Left forelimb (tissue), 1 donor: Measurements from ENCODE around the gene ABHD14A.
"Not testable (repeated sequence)": the region's sequence is repeated elsewhere in the genome, so short reads cannot be mapped to it uniquely, and the experiment has no call there.

Experiments
- DNase-seq: peaks from one replicate; pipeline ENCODE4 v3.0.0-alpha.2; 2018; ENCODE audit warnings: low spot score

Gene ABHD14A

GRCh38 chr3:51974277-51974962 lies 444 bp upstream of the ABHD14A start:
- DNase-seq, result no peak

DNA sequence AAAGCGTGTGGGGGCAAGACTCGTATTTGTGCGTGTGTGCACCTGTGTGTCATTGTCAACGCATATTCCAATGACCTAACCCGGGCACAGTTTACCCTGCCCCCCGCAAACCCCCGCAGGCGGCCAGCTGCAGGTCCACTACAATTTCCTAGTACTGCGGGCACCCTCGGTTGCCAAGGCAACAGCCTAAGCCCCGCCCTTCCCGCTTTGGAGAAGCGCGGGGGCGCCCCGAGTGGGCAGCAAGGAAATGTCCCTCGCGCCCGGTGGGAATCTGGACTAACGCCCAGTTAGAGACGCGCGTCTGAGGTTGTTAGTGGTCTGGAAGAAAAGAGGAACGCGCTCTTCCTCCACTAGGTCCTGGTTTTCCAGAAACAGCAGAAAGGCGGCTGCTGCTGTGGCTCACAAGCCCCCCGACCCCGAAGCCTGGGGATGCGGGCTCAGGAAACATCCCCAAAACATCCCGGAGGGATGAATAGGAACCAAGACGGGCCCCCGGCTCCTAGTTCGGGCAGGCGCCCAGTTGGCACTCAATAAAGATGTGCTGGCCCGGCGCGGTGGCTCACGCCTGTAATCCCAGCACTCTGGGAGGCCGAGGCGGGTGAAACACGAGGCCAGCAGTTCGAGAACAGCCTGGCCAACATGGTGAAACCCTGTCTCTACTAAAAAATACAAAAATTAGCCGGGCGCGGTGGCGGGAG lies 1.1 kb downstream of the ABHD14A start:
- DNase-seq, result peak; percentile 81

- no peak for DNase-seq
Observed at GRCh38 chr3:51977446-51978142, 2.7 kb downstream of the ABHD14A start.

DNA sequence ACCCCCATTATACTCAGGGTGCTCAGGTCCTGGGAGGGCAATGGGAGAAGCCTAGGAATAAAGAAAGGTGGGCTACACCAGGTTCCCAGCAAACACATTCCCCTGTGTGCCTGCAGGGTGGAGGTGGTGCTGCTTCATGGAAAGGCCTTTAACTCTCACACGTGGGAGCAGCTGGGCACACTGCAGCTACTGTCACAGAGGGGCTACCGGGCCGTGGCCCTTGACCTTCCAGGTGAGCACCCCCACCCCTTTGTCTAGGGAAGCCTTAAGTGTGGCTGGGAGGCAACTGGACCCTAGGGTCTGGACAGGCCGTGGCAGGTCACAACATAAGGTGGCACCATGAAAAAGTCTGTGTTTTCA lies 3.3 kb downstream of the ABHD14A start:
- no peak for DNase-seq

DNA sequence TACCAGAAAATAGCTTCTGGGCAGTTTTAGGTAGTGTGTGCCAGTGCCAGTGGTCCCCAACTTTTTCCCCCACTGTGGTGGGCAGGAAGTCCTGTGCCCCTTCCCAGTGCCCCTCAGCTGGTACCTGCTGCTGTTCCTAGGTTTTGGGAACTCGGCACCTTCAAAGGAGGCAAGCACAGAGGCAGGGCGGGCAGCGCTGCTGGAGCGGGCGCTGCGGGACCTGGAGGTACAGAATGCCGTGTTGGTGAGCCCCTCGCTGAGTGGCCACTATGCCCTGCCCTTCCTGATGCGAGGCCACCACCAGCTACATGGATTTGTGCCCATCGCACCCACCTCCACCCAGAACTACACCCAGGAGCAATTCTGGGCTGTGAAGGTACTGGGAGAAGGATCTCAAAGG lies 5.4 kb downstream of the ABHD14A start:
- no peak for DNase-seq

GRCh38 chr3:51982352-51982837 lies 7.5 kb downstream of the ABHD14A start:
- no peak for DNase-seq

DNA sequence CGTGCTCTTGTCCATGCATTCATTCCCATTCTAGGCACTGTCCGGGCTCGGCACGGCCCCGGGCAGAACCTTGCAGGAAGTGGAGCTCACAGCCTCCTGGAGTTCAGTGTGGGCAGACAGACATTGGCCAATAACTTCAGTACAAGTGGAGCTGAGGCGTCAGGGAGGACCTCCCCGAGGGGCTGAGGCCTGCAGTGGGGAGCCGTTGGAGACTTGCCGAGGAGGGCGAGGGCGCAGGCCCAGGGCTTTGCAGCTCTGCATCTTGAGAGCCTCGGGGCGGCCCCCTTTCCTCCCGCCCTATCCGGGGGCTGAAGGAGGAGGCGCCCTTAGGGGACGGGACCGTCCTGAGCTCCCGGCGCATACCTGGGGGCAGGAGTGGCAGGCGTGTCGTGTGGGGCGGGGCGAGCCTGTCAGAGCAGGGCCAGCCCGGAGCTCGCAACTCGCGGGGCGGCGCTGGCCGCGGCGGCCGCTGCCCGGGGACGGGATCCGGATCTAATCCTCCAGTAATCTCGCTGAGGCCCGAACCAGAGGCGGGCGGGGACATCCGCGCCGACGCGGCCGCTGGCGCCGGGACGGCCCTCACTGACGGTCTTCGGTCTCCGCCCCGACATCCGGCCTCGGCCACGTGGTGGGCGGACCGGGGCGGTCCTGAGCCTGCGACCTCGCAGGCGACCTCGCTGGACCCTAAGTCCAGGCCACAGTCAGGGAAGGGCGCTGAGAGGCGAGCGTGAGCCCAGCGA lies 8.1 kb downstream of the ABHD14A start, which contains the start of gene ACY1:
TSS of gene ACY1 (plus strand) at position 698 of the 740 bp plus-strand sequence. CDS start 530 bp downstream, outside the sequence.
- peak; percentile 92 for DNase-seq

- DNase-seq, result no peak
Observed at GRCh38 chr3:51983578-51984268, 8.9 kb downstream of the ABHD14A start.

- DNase-seq, result no peak
Observed at GRCh38 chr3:51984269-51984647, 9.4 kb downstream of the ABHD14A start.

GRCh38 chr3:51985063-51985462 lies 10.2 kb downstream of the ABHD14A start:
- no peak for DNase-seq

- no peak for DNase-seq
Observed at GRCh38 chr3:51986010-51986947, 11.4 kb downstream of the ABHD14A start.

DNA sequence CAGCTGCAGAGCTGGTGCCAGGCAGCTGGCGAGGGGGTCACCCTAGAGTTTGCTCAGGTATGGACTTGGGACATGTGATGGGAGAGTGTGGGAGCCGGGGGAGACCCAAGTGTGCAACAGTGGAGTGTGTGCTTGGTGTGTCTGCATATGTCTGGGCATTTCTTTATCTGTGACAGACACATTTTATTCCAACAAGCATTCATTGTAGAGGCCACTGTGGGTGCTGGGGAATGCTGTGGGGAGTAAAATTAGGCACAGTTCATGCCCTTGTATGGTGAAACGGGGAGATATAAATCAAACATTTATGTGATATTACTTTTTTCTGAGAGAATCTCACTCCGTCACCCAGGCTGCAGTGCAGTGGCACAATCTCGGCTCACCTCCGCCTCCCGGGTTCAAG lies 12.7 kb downstream of the ABHD14A start:
- no peak for DNase-seq

DNA sequence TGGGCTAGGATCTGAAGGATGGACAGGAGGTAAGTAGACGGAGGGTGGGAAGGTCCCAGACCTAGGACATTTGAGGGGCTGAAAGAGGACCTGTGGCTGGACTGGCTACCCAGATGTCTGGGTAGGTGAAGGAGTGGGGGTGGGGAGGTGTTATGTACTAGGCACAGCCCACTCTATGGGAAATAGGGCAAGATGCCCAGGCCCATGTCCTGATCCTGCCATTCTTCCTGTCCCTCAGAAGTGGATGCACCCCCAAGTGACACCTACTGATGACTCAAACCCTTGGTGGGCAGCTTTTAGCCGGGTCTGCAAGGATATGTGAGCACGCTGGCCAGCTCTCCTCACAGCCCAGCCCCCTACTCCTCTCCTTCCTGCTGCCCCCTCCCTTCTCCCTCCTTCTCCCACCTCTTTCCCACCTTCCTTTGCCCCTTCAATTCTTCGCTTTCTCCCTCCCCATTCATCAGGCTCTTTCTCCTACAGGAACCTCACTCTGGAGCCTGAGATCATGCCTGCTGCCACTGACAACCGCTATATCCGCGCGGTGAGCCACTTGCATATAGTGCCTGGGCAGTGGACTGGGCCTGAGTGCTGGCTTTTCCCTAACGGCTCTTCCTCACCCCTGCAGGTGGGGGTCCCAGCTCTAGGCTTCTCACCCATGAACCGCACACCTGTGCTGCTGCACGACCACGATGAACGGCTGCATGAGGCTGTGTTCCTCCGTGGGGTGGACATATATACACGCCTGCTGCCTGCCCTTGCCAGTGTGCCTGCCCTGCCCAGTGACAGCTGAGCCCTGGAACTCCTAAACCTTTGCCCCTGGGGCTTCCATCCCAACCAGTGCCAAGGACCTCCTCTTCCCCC lies 13.7 kb downstream of the ABHD14A start:
- no peak for DNase-seq

DNA sequence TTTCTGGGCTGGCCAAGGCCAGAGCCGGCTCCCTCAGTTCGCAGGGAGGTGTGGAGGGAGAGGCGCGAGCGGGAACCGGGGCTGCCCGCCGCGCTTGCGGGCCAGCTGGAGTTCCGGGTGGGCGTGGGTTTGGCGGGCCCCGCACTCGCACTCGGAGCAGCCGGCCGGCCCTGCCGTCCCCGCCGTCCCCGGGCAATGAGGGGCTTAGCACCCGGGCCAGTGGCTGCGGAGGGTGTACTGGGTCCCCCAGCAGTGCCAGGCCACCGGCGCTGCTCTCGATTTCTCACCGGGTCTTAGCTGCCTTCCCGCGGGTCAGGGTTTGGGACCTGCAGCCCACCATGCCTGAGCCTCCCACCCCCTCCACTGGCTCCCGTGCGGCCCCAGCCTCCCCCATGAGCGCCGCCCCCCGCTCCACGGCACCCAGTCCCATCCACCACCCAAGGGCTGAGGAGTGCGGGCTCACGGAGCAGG lies 15.7 kb downstream of the ABHD14A start:
- DNase-seq, result not testable (repeated sequence)

- DNase-seq, result no peak
Observed at GRCh38 chr3:51992017-51992682, 17.3 kb downstream of the ABHD14A start.

DNA sequence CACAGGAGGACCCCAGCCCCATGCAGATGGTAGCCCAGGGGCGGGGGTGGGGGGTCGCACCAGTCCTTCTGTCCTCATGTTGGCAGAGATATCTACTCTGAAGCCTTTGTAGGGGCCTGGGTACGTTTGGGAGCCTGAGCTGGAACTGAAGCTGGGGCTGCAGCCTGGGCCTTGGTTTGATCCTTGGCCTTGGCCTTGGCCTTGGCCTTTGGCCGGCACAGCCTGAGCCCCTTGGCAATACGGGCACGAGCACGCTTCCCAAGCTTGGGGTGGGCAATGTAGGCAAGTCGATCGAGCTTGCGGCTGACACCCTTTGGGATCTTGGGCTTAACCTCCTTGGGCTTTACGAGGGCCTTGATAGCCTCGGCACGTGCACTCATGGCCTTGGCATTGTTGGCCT lies 18.8 kb downstream of the ABHD14A start:
- DNase-seq, result not testable (repeated sequence)

DNA sequence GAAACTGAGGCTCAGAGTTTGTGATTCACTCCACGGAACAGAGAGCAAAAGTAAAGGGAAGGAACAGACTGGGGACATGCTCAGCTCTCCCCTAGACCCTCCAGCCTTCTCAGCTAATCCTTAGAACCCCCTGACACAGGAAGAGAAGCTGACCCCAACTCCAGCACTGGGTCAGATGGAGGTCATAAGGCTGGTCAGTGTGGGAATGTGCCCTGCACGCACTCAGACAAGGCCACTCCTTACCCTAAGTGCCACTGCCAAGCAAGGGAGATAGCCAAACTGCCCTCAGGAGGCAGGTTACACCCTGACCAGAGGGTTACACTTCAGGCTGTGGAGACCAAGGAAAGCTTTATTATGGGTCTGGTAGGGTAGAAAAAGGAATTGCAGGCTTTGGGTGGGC lies 19.7 kb downstream of the ABHD14A start:
- no peak for DNase-seq

DNA sequence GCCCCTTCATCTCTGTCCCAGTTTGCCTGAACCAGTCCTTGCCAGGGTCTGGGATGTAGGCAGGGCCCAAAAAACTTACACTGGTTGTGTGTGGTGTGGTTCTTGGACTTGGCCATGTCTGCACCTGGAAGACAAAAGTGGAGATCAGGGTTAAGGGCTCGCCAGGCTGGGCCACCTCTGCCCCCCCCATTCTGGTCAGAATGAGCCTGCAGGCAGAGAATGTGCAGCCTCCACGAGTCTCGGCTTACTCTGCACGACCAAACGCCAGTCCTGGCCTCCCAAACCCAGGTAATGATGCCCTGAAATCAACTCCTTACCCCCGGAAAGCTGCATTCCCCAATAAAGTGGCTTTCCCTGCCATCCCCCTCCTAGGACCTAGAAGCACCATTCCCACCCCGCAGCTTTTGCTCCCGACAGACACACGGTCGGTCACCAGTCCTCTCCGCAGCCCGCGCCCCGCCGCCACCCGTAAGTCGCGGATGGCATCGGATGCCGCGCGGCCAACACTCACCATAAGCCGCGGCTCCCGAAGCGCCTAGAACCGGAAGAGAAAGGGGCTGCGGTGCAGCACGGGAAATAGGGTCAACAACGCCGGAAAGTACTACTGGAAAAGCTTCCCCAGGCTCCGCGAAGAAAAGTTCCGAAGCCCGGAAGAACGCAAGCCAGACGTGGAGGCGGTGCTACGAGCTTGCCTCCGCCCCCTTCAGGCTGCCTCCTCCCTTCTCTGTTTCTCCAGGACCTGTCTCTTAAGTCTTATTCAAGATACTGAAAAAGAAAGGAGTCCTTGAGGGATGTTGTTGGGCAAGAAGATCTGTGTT lies 20.7 kb downstream of the ABHD14A start, which contains the start of gene RPL29:
TSS of gene RPL29 (minus strand) at position 550 of the 818 bp plus-strand sequence. CDS start at position 116, 434 bp downstream.
- DNase-seq, result peak; percentile 95
